Neutrophil (primary cell): ENCODE data around the gene FNBP1L.

Experiments
- H3K27ac ChIP-seq: fragments of 200-600 bp; sonication (generic); 2 replicates; pipeline ENCODE4 v1.5.1; 2016; ENCODE audit warnings: mild to moderate bottlenecking, moderate library complexity
- H3K27me3 ChIP-seq: fragments of 200-600 bp; sonication (generic); 2 replicates; pipeline ENCODE4 v1.6.0; 2016; ENCODE audit warnings: mild to moderate bottlenecking
- H3K36me3 ChIP-seq: fragments of 200-600 bp; sonication (generic); 2 replicates; pipeline ENCODE4 v1.5.1; 2017
- H3K4me1 ChIP-seq, 2 experiments: fragments of 200-600 bp in 1 of 2; sonication (generic) in 1 of 2; 1 replicate in 1 of 2; 2 replicates in 1 of 2; pipeline versions ENCODE4 v1.5.1 to v1.6.1; 2013 to 2016; ENCODE audit warnings: low read depth in 1 of 2, low read length in 1 of 2, mild to moderate bottlenecking in 1 of 2, moderate library complexity in 1 of 2; ENCODE audit not compliant: control insufficient read depth in 1 of 2, insufficient read depth in 1 of 2
- H3K4me3 ChIP-seq, 2 experiments: fragments of 200-600 bp in 1 of 2; sonication (generic) in 1 of 2; 1 replicate in 1 of 2; 2 replicates in 1 of 2; pipeline ENCODE4 v1.5.1; 2013 to 2016; ENCODE audit warnings: low read depth in 1 of 2, low read length in 1 of 2, mild to moderate bottlenecking in 1 of 2, moderate library complexity in 1 of 2
- H3K9me3 ChIP-seq: fragments of 200-600 bp; sonication (generic); 2 replicates; pipeline ENCODE4 v1.5.1; 2016
- CTCF ChIP-seq: fragments of 200-600 bp; sonication (generic); IDR thresholded peaks from 2 replicates; pipeline ENCODE4 v1.5.1; 2016; ENCODE audit warnings: antibody characterized with exemption

The FNBP1L gene

GRCh38 chr1:93503163-93503562, 55.2 kb downstream of the FNBP1L start:
- Histone ChIP-seq H3K4me1 (peaks cover 4 to 10% of the 10 kb centered on the region in 2 experiments), H3K9me3 (no peaks in the 10 kb centered on the region), H3K27ac (no peak overlapping the region), H3K27me3 (no peaks in the 10 kb centered on the region), H3K4me3 (no peak overlapping the region), H3K36me3 (no peaks in the 10 kb centered on the region)
- no peak for TF ChIP-seq CTCF

- Histone ChIP-seq H3K4me1 (peaks cover 4 to 10% of the 10 kb centered on the region in 2 experiments), H3K27me3 (no peaks in the 10 kb centered on the region), H3K4me3 (no peak overlapping the region), H3K27ac (no peak overlapping the region), H3K9me3 (no peaks in the 10 kb centered on the region), H3K36me3 (no peaks in the 10 kb centered on the region)
- TF ChIP-seq CTCF, result no peak
Measured at GRCh38 chr1:93503816-93504215, 55.9 kb downstream of the FNBP1L start.

- no peaks in the 10 kb centered on the region for H3K9me3 ChIP-seq
- no peak overlapping the region for H3K27ac ChIP-seq
- no peaks in the 10 kb centered on the region for H3K27me3 ChIP-seq
- H3K4me1 ChIP-seq, result peaks cover 4 to 10% of the 10 kb centered on the region in 2 experiments
- H3K36me3 ChIP-seq, result no peaks in the 10 kb centered on the region
- no peak overlapping the region for H3K4me3 ChIP-seq
- no peak for TF ChIP-seq CTCF
Measured at GRCh38 chr1:93504247-93505033, 56.5 kb downstream of the FNBP1L start.

- Histone ChIP-seq H3K27me3 (no peaks in the 10 kb centered on the region), H3K9me3 (no peaks in the 10 kb centered on the region), H3K4me3 (no peak overlapping the region), H3K36me3 (no peaks in the 10 kb centered on the region), H3K27ac (peak overlapping the region; percentile 54), H3K4me1 (peaks cover 4 to 10% of the 10 kb centered on the region in 2 experiments)
- TF ChIP-seq CTCF, result no peak
Measured at GRCh38 chr1:93506126-93506525, 58.2 kb downstream of the FNBP1L start.

- H3K36me3 ChIP-seq, result no peaks in the 10 kb centered on the region
- no peak overlapping the region for H3K27ac ChIP-seq
- no peak for TF ChIP-seq CTCF
Measured at GRCh38 chr1:93516164-93516563, 68.2 kb downstream of the FNBP1L start.

More at GRCh38 chr1:93516164-93516563, 68.2 kb downstream of the FNBP1L start:
- Histone ChIP-seq H3K4me1 (no peaks in the 10 kb centered on the region), H3K9me3 (no peaks in the 10 kb centered on the region), H3K27me3 (no peaks in the 10 kb centered on the region), H3K4me3 (no peak overlapping the region)
